ENCODE data around the gene TBC1D5.

DNA sequence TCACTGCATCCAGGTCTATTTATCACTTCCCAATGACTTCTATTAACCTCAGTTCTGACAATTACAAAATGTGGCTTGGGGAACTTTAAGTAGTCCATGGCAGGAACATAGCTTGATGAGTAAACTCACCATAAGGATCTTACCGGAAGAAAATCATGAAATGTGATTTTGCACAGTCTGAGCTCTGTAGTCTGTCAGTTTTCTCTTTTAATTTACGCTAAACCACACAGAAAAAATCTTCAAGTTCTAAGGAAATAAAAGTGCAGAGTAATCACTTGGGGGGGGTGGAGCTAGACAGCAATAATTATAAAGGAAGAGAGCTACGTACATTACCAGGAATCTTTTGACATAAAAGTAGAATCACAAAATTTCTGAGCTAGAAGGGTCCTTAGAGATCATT, 9.2 kb downstream of the TBC1D5 start:
- TF ChIP-seq EZH2 (IDR thresholded peaks at IDR 0.05; ENCODE audit: insufficient read depth, poor library complexity, severe bottlenecking) (no peak), EZH2phosphoT487 (IDR thresholded peaks at IDR 0.05; ENCODE audit: insufficient read depth, low read depth) (no peak)

Measured in GM23248 (cell line).